Measurements from ENCODE around the gene SPA17. TPM values are rescaled to one million over a fixed set of nuclear protein-coding genes. Genes with fewer than 3 reads are reported as not detected.

Gene SPA17
- total and polyA plus RNA-seq, 2 of the 4 experiments (the other 2 are of a cell fraction): 9.9 to 10.6 TPM

DNA sequence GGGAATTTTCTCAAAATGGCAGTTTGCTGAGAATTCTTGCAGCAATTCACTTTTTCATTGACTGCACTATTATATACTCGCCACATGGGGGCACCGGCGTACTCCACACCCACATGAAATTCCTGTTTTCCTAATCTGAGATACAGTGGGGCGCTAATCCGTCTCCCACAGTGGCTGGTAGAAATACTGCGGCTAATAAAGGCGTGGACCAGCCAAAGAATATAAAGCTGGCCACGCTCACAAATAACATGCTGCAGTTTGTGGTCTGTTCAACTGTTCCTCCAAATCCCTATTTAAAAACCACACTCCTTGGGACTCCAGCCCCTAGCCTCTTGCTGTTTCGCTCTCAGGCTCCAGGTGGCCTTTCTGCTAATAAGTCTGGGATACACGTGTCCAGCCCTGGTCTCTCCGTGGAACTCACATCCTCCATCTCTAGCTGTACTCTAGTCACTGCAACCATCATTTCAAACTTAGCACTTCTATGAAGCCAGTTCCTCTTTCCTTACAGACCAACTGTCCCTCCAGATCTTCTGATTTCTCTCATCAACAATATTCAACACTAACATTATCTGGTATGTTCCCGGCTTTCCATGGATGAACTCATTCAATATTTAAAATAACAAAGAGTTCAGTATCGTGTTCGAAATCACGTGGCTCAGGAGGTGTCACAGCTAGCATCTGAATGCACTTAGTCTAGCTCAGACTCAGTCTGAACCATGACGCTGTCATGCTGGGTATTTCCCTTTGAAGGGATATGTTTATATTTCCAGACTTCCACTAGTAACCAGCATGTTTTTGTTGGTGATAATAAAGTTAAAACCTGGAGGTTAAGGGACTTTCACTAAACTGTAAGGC lies 29.1 kb upstream of the SPA17 start (continued):
- TF ChIP-seq RAD21 (IDR thresholded peaks at IDR 0.05; ENCODE audit: low read length): peak; percentile 82
- TF ChIP-seq, protein P1, sequence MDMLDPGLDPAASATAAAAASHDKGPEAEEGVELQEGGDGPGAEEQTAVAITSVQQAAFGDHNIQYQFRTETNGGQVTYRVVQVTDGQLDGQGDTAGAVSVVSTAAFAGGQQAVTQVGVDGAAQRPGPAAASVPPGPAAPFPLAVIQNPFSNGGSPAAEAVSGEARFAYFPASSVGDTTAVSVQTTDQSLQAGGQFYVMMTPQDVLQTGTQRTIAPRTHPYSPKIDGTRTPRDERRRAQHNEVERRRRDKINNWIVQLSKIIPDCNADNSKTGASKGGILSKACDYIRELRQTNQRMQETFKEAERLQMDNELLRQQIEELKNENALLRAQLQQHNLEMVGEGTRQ (IDR thresholded peaks at IDR 0.05; ENCODE audit: low read depth, low read length): peak; percentile 79

DNA sequence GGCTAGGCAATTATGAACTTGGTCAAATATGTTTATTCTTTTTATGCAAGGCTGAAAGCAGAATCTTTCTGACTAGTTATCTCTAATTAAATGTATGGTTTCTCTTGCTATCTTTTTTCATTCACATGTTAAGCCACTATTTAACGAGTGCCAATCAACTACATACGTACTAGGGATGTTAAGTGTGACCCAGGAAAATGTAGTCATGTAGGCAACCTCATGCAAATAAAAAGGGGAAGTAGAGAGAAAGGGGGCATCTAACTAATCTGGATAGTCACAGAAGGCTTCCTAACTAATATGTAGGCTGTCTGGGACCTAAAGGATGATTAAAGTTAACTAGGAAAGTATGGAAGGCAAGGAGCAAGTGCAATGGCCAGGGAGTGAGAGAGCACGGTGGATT lies 27.6 kb upstream of the SPA17 start:
- H3K56ac ChIP-seq (ENCODE audit: extremely low read depth, insufficient read depth, low read length): no peak overlapping the region
- no peak overlapping the region for H2BK120ac ChIP-seq (ENCODE audit: low read depth, low read length)
- no CpG with 5 or more reads among the region's 3 CpGs for WGBS, 2 experiments (ENCODE audit: extremely low coverage in 2 of 2, insufficient read length in 1 of 2)
- dilution Hi-C loops (cut with HindIII; ENCODE audit: low sequenced_read_pairs, unreplicated experiment): no loop called here
- no peak overlapping the region for H2BK15ac ChIP-seq (ENCODE audit: low read depth, low read length)
- no peak overlapping the region for H2AK5ac ChIP-seq (ENCODE audit: low read depth, low read length)
- no peak overlapping the region for H4K5ac ChIP-seq (ENCODE audit: low read depth, low read length)
- intact Hi-C loops (cut with micrococcal nuclease): no loop called here
- H2AK9ac ChIP-seq (replicated peaks; ENCODE audit: low read depth, low read length, poor library complexity): no peak overlapping the region
- ChIA-PET POLR2A (ENCODE audit: unreplicated experiment) (no interaction called here), CTCF (no interaction called here)
- ATAC-seq (ENCODE audit: low read depth) (no peak), DNase-seq (no peak)
- no peak overlapping the region for H3K23ac ChIP-seq (ENCODE audit: low read depth, low read length)
- no peak overlapping the region for H3K4me3 ChIP-seq (ENCODE audit: insufficient read depth, low read depth, low read length)
- no peak overlapping the region for H2AFZ ChIP-seq (replicated peaks; ENCODE audit: low read length, poor library complexity)
- in situ Hi-C loops (cut with MboI; ENCODE audit: low sequenced_read_pairs): loop anchor here (10.0 to 25.0 kb wide), 2 partner anchors 189 to 941 kb away; partner anchors contain the start of gene STT3A
- no peaks in the 10 kb centered on the region for H3K9me3 ChIP-seq (ENCODE audit: control insufficient read depth, insufficient read depth, low read length)
- H3K14ac ChIP-seq (replicated peaks; ENCODE audit: low read depth, low read length): no peak overlapping the region
- H2BK5ac ChIP-seq (ENCODE audit: low read depth, low read length, poor library complexity, severe bottlenecking): no peak overlapping the region
- H3K9ac ChIP-seq (ENCODE audit: low read depth, low read length): no peak overlapping the region
- no TSS peak for BruUV-seq (replicated peaks)
- no peaks in the 10 kb centered on the region for H3K27me3 ChIP-seq (ENCODE audit: control insufficient read depth, insufficient read depth, low read length)
- H3K36me3 ChIP-seq (ENCODE audit: control insufficient read depth, insufficient read depth, low read length): no peaks in the 10 kb centered on the region
- peaks cover 6% of the 10 kb centered on the region; the same call in 1 of the 2 replicates for H3K9me1 ChIP-seq (ENCODE audit: insufficient read depth, low read length)
- H3K27ac ChIP-seq (ENCODE audit: insufficient read depth, low read length): no peak overlapping the region
- no peaks in the 10 kb centered on the region; the same call in 1 of the 2 replicates for H4K20me1 ChIP-seq (ENCODE audit: insufficient read depth, low read length)
- no peak overlapping the region for H3K4me2 ChIP-seq (ENCODE audit: low read depth, low read length)
- H3K79me1 ChIP-seq (ENCODE audit: low read depth in 1 of 2, low read length in 2 of 2): no peaks in the 10 kb centered on the region
- H2BK20ac ChIP-seq (ENCODE audit: low read depth, low read length): no peak overlapping the region
- no peak overlapping the region for H4K91ac ChIP-seq (ENCODE audit: insufficient read depth, low read depth, low read length)
- H3K18ac ChIP-seq (ENCODE audit: low read depth, low read length): no peak overlapping the region
- H4K8ac ChIP-seq (ENCODE audit: low read depth in 2 of 2, low read length in 2 of 2): no peak overlapping the region
- H3K4me1 ChIP-seq (ENCODE audit: control insufficient read depth, insufficient read depth, low read length): peaks cover 6% of the 10 kb centered on the region
- no peak overlapping the region for H3K4ac ChIP-seq (ENCODE audit: low read depth, low read length)
- TF ChIP-seq POLR2A (IDR thresholded peaks at IDR 0.05; ENCODE audit: low read depth, low read length) (no peak), CEBPB (IDR thresholded peaks at IDR 0.05; ENCODE audit: low read depth, low read length) (no peak), FOS (IDR thresholded peaks at IDR 0.05; ENCODE audit: low read depth, low read length) (no peak), MXI1 (IDR thresholded peaks at IDR 0.05; ENCODE audit: borderline replicate concordance, low read depth, low read length) (no peak), RFX5 (IDR thresholded peaks at IDR 0.05; ENCODE audit: low read depth, low read length) (no peak), SMC3 (IDR thresholded peaks at IDR 0.05; ENCODE audit: low read depth, low read length) (no peak), RAD21 (IDR thresholded peaks at IDR 0.05; ENCODE audit: low read length) (no peak), BHLHE40 (IDR thresholded peaks at IDR 0.05; ENCODE audit: low read depth, low read length) (no peak)
- TF ChIP-seq, protein P2, sequence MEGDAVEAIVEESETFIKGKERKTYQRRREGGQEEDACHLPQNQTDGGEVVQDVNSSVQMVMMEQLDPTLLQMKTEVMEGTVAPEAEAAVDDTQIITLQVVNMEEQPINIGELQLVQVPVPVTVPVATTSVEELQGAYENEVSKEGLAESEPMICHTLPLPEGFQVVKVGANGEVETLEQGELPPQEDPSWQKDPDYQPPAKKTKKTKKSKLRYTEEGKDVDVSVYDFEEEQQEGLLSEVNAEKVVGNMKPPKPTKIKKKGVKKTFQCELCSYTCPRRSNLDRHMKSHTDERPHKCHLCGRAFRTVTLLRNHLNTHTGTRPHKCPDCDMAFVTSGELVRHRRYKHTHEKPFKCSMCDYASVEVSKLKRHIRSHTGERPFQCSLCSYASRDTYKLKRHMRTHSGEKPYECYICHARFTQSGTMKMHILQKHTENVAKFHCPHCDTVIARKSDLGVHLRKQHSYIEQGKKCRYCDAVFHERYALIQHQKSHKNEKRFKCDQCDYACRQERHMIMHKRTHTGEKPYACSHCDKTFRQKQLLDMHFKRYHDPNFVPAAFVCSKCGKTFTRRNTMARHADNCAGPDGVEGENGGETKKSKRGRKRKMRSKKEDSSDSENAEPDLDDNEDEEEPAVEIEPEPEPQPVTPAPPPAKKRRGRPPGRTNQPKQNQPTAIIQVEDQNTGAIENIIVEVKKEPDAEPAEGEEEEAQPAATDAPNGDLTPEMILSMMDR (conservative IDR thresholded peaks at IDR 0.05; ENCODE audit: low read depth, low read length): no peak
- TF ChIP-seq, protein P1 (IDR thresholded peaks at IDR 0.05; ENCODE audit: low read depth, low read length): no peak
- TF ChIP-seq, protein P3, sequence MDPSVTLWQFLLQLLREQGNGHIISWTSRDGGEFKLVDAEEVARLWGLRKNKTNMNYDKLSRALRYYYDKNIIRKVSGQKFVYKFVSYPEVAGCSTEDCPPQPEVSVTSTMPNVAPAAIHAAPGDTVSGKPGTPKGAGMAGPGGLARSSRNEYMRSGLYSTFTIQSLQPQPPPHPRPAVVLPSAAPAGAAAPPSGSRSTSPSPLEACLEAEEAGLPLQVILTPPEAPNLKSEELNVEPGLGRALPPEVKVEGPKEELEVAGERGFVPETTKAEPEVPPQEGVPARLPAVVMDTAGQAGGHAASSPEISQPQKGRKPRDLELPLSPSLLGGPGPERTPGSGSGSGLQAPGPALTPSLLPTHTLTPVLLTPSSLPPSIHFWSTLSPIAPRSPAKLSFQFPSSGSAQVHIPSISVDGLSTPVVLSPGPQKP (IDR thresholded peaks at IDR 0.05; ENCODE audit: borderline replicate concordance, low read depth, low read length): no peak
